ENCODE measurements around the gene ZNF548.

Gene ZNF548

DNA sequence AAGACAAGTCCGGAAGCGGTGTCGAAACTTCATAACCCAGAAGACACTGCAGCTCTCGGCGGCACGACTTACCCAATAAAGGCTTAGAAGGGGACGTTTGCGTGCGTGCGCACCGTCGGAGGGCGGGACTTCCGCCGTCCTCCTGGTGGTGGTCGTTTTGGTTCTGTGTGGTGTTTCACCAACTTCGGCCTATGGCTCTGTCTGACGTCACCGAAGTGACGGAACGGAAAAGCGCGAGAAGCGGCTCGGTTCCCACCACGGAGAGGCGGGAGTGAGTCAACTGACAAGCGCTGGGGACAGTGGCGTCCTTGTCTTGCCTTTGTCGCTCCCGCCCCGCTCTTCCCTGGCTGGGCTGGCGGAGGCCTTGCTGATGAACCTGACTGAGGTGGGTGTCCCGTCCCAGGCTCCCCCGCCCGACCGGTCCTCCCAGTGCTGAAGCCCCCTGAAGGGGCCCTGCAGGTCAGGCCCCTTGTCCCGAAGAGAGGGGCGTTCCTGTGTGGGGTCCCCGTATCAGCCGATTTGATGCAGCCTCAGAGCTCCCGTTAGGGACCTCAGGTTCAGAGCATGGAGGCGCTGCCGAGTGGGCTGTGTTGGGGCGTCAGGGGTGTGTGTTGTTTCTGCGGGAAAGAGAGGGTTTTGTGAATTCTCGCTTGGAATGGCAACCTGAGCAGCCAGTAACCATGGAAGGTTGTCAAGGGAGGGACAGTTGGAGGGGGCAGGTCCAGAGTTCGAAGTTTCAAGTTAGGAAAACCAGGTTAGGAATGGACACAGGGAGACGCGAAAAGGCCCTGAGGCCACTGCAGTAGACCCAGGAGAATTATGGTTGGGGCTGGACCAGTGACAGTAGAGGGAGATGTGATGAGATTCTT, at the start of gene ZNF548:
ZNF548 (plus strand) TSS at position 125 of the 869 bp plus-strand sequence; CDS start at position 371, 246 bp downstream.
- TF ChIP-seq, protein P1, sequence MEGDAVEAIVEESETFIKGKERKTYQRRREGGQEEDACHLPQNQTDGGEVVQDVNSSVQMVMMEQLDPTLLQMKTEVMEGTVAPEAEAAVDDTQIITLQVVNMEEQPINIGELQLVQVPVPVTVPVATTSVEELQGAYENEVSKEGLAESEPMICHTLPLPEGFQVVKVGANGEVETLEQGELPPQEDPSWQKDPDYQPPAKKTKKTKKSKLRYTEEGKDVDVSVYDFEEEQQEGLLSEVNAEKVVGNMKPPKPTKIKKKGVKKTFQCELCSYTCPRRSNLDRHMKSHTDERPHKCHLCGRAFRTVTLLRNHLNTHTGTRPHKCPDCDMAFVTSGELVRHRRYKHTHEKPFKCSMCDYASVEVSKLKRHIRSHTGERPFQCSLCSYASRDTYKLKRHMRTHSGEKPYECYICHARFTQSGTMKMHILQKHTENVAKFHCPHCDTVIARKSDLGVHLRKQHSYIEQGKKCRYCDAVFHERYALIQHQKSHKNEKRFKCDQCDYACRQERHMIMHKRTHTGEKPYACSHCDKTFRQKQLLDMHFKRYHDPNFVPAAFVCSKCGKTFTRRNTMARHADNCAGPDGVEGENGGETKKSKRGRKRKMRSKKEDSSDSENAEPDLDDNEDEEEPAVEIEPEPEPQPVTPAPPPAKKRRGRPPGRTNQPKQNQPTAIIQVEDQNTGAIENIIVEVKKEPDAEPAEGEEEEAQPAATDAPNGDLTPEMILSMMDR (IDR thresholded peaks at IDR 0.05; ENCODE audit: extremely low read depth, insufficient read depth, missing control alignments), result no peak
- peak; percentile 91 for DNase-seq (ENCODE audit: low spot score)

DNA sequence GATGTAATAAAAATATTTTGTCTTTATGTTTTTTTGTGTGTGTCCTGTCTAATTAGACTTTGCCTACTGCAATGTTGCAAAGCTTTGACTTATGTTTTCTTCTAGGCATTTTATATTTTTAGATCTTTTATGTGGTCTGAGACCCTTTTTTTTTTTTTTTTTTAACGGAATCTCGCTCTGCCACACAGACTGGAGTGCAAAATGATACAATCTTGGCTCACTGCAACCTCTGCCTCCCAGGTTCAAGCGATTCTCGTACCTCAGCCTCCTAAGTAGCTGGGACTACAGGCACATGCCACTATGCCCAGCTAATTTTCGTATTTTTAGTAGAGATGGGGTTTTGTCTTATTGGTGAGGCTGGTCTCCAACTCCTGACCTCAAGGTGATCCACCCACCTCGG, 47.1 kb upstream of the ZNF548 start:
- TF ChIP-seq, protein P1 (IDR thresholded peaks at IDR 0.05; ENCODE audit: extremely low read depth, insufficient read depth, missing control alignments), result no peak
- in situ Hi-C loops (cut with MboI; ENCODE audit: low pct_unique_long_range_greater_than_20kb, low sequenced_read_pairs, unreplicated experiment), result no loop called here
- no peak for DNase-seq (ENCODE audit: low spot score)

More for the DNA sequence above, at the start of gene ZNF548:
- in situ Hi-C loops (cut with MboI; ENCODE audit: low pct_unique_long_range_greater_than_20kb, low sequenced_read_pairs, unreplicated experiment), result no loop called here

DNA sequence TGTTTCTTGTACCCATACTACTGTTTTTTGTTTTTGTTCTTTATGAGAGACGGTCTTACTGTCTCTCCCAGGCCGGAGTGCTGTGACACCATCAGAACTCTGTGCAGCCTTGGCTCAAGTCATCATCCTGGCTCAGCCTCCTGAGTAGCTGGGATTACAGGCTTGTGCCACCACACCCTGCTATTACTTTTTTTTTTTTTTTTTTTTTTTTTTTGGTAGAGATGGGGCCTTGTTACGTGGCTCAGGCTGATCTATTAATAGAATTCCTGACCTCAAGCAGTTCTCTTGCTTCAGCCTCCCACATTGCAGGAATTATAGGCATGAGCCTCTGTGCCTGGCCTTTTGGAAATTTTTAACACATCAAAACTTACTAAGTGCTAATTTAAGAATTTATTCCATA, 41.5 kb upstream of the ZNF548 start:
- TF ChIP-seq, protein P1 (IDR thresholded peaks at IDR 0.05; ENCODE audit: extremely low read depth, insufficient read depth, missing control alignments), result no peak
- in situ Hi-C loops (cut with MboI; ENCODE audit: low pct_unique_long_range_greater_than_20kb, low sequenced_read_pairs, unreplicated experiment), result no loop called here
- DNase-seq (ENCODE audit: low spot score), result no peak

DNA sequence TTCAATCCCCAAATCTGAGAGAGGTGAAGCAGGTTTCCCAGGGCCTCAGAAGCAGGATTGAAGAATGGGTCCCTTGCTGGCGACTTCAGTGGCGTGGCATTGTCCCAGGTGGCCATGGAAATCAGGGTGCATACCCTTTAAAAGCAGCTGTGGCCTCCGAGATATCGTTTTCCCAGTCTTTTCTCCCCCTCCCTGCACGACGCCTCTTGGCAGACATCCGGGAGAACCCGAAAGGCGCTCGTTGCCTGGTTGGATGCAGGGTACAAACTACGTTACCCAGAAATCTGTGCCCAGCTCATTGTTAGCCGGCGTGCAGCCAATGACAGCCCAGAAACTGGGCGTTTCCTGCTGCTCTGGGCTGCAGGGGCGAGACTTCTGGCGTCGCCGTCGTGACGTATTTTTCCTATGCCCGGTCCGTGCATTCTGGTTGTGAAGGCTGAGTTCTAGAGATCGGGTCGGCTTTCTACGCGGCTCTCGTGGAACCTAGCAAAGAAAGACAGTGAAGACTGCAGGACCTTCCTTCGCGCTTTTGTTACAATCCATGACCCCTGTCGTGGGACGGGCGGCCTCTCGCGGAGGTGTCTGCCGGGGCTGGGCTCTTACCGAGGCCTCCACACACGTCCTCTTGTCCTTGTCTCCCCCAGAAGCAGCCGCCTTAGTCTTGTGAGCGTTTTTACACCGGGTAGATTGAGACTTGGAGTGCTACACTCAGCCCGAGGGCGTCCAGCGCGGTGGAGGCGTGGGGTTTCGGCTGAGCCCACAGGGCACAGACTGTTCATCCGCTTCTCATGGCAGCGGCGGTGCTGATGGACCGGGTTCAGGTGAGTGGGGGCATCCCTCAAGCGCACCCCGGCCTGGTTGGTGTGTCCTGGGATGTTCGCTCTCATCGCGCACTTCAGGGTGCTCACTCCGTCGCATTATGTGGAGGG, 38.5 kb upstream of the ZNF548 start, which contains the start of gene ZNF304:
ZNF304 (plus strand) TSS at position 395 of the 929 bp plus-strand sequence; CDS start at position 789, 394 bp downstream.
- TF ChIP-seq, protein P1 (IDR thresholded peaks at IDR 0.05; ENCODE audit: extremely low read depth, insufficient read depth, missing control alignments), result no peak
- DNase-seq (ENCODE audit: low spot score), result peak; percentile 91
- in situ Hi-C loops (cut with MboI; ENCODE audit: low pct_unique_long_range_greater_than_20kb, low sequenced_read_pairs, unreplicated experiment), result no loop called here

DNA sequence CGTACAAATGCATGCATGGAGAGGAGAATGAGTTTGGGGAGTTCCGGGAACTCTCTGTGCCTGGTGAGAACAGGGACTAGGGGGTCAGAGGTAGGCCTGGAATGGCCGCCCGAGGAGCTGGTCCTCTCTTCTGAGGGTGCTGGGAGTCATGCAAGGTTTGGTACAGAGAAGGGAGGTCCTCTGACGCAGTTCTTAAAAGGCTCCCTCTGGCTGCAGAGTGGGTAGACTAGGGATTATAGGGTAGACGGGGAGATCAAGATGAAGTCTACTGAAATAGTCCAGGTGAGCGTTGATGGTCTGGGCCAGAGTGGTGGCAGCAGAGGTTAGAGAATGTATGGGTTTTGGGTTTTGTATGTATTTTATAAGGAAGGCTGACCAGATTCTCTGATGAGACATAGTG, 37.8 kb upstream of the ZNF548 start:
- in situ Hi-C loops (cut with MboI; ENCODE audit: low pct_unique_long_range_greater_than_20kb, low sequenced_read_pairs, unreplicated experiment), result no loop called here
- DNase-seq (ENCODE audit: low spot score), result no peak

DNA sequence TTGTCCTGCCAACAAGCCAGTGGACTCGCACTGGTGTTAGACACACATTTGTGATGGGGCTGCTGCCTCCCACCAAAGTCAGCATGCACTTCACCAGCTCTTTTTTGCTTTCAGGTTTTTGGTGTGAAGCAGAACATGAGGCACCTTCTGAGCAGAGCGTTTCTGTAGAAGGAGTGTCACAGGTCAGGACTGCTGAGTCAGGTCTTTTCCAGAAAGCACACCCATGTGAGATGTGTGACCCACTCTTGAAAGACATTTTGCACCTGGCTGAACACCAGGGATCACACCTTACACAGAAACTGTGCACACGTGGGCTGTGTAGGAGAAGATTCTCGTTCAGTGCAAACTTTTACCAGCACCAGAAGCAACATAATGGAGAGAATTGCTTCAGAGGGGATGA, 33.7 kb upstream of the ZNF548 start:
- in situ Hi-C loops (cut with MboI; ENCODE audit: low pct_unique_long_range_greater_than_20kb, low sequenced_read_pairs, unreplicated experiment), result no loop called here
- no peak for DNase-seq (ENCODE audit: low spot score)
- TF ChIP-seq, protein P1 (IDR thresholded peaks at IDR 0.05; ENCODE audit: extremely low read depth, insufficient read depth, missing control alignments), result no peak

More for the DNA sequence above, 37.8 kb upstream of the ZNF548 start:
- TF ChIP-seq, protein P1 (IDR thresholded peaks at IDR 0.05; ENCODE audit: extremely low read depth, insufficient read depth, missing control alignments), result no peak

Data from GM13977 (cell line).